ENCODE data around the gene COG7.

DNA sequence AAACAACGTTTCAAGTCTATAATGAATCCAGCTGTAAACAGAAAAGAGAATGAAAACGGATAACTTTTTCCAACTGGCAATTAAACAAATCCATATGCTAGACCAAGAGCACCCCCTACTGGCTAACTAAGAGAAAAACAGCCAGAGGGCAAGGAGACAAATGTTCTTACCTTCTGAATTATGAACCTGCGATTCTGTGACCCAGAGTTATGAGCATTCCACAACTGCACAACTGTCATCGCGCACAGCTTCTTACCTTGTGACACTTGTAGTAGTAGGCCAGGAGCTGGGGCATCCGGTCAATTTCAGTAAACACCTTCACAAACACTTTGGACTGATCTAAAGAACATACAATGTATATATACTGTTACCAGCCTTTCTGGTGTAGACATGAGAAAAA is 18.6 kb downstream of the COG7 start:
- TF ChIP-seq ZNF8 (CRISPR knock-in tag; IDR thresholded peaks at IDR 0.05) (no peak), PPARA (CRISPR knock-in tag; IDR thresholded peaks at IDR 0.05; ENCODE audit: borderline replicate concordance) (no peak), ZNF565 (CRISPR knock-in tag; conservative IDR thresholded peaks at IDR 0.05; ENCODE audit: low read depth) (no peak), ESRRG (CRISPR knock-in tag; IDR thresholded peaks at IDR 0.05) (no peak), PATZ1 (CRISPR knock-in tag; IDR thresholded peaks at IDR 0.05; ENCODE audit: borderline replicate concordance) (no peak), SNAI2 (CRISPR knock-in tag; IDR thresholded peaks at IDR 0.05) (no peak)
- TF ChIP-seq, protein P1, sequence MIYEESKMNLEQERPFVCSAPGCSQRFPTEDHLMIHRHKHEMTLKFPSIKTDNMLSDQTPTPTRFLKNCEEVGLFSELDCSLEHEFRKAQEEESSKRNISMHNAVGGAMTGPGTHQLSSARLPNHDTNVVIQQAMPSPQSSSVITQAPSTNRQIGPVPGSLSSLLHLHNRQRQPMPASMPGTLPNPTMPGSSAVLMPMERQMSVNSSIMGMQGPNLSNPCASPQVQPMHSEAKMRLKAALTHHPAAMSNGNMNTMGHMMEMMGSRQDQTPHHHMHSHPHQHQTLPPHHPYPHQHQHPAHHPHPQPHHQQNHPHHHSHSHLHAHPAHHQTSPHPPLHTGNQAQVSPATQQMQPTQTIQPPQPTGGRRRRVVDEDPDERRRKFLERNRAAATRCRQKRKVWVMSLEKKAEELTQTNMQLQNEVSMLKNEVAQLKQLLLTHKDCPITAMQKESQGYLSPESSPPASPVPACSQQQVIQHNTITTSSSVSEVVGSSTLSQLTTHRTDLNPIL (CRISPR knock-in tag; IDR thresholded peaks at IDR 0.05; ENCODE audit: low read depth): no peak
